Subcutaneous abdominal adipose tissue (tissue), 5 donors: ENCODE measurements around the gene THUMPD2.

Experiments
- H3K27ac ChIP-seq: one replicate; pipeline ENCODE4 v1.7.0; 2013; ENCODE audit warnings: low read depth, mild to moderate bottlenecking, inconsistent platforms, low read length, moderate library complexity
- H3K27me3 ChIP-seq, 5 donors: one replicate each; pipeline ENCODE4 v1.7.0; 2013; ENCODE audit warnings: low read length in 5 of 5, inconsistent platforms in 1 of 5; ENCODE audit not compliant: control insufficient read depth in 5 of 5, insufficient read depth in 4 of 5
- H3K36me3 ChIP-seq, 5 donors: one replicate each; pipeline ENCODE4 v1.7.0; 2013; ENCODE audit warnings: low read length in 5 of 5; ENCODE audit not compliant: control insufficient read depth in 5 of 5, insufficient read depth in 5 of 5
- H3K4me1 ChIP-seq, 5 donors: one replicate each; pipeline ENCODE4 v1.7.0; 2013; ENCODE audit warnings: low read length in 5 of 5, mild to moderate bottlenecking in 3 of 5, moderate library complexity in 1 of 5; ENCODE audit not compliant: control insufficient read depth in 5 of 5, insufficient read depth in 5 of 5
- H3K4me3 ChIP-seq, 5 donors: one replicate each; pipeline ENCODE4 v1.7.0; 2013; ENCODE audit warnings: low read length in 5 of 5, low read depth in 1 of 5
- H3K9ac ChIP-seq, 5 donors: one replicate each; pipeline ENCODE4 v1.7.0; 2013; ENCODE audit warnings: low read length in 5 of 5, mild to moderate bottlenecking in 4 of 5, moderate library complexity in 3 of 5
- H3K9me3 ChIP-seq, 5 donors: one replicate each; pipeline ENCODE4 v1.7.0; 2013; ENCODE audit warnings: low read length in 5 of 5; ENCODE audit not compliant: control insufficient read depth in 5 of 5
- donor health status: healthy.
- donor health status: healthy.
- donor health status: healthy.
- donor health status: healthy.
- donor health status: healthy.

The THUMPD2 gene

GRCh38 chr2:39723946-39724827 is 54.9 kb downstream of the THUMPD2 start:
- no peaks in the 10 kb centered on the region for H3K36me3 ChIP-seq
- no peak overlapping the region for H3K4me3 ChIP-seq
- no peak overlapping the region for H3K9ac ChIP-seq
- H3K9me3 ChIP-seq, result no peaks in the 10 kb centered on the region
- peaks cover 0 to 7% (median 0%) of the 10 kb centered on the region in 5 donors for H3K4me1 ChIP-seq
- no peak overlapping the region for H3K27ac ChIP-seq
- H3K27me3 ChIP-seq, result no peaks in the 10 kb centered on the region

DNA sequence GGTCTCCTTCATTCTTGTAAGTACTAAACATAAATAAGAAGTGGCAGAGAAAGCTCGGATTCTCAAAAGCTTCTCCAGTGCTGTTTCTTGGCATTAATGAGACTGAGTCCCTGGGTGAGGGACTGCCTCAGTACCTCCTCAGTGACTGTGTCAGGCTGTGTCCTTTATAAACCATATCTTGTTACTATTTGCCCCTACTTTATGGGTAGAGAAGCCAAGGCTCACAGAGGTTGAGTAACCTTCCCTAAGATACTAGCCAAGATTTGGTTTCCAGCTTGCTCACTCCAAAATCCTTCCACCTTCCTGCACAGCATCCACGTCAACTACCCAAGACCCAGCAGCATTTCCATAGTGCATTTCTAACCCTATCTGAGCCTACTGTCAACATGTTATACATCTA is 55.6 kb downstream of the THUMPD2 start:
- no peak overlapping the region for H3K9ac ChIP-seq
- no peaks in the 10 kb centered on the region for H3K36me3 ChIP-seq
- H3K4me3 ChIP-seq, result no peak overlapping the region
- no peaks in the 10 kb centered on the region for H3K9me3 ChIP-seq
- H3K27ac ChIP-seq, result no peak overlapping the region
- peaks cover 0 to 8% (median 0%) of the 10 kb centered on the region in 5 donors for H3K4me1 ChIP-seq
- H3K27me3 ChIP-seq, result no peaks in the 10 kb centered on the region

DNA sequence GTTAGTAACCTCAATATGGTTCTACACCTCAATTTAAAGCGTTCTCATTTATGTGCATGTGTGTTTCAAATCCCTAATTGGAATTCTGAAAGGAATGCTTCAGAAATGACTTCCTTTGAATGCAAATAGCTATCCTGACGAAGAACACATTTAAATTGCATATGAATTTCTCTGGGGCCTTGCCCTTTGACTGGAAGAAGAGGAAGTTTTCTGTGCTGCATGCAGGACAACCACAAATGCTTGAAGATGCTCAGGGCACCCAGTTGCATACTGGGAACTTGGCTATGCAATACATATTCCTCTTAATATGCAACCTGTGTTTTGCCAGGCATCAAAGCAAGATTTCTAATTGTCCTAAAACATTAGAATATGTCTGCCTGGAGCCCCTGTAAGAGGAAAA is 58.1 kb downstream of the THUMPD2 start:
- no peak overlapping the region for H3K27ac ChIP-seq
- peaks cover 0 to 8% (median 0%) of the 10 kb centered on the region in 5 donors for H3K4me1 ChIP-seq
- no peak overlapping the region for H3K9ac ChIP-seq
- H3K27me3 ChIP-seq, result no peaks in the 10 kb centered on the region
- H3K36me3 ChIP-seq, result peaks cover 0 to 2% (median 0%) of the 10 kb centered on the region in 5 donors
- no peaks in the 10 kb centered on the region for H3K9me3 ChIP-seq
- no peak overlapping the region for H3K4me3 ChIP-seq

- H3K36me3 ChIP-seq, result peaks cover 0 to 2% (median 0%) of the 10 kb centered on the region in 5 donors
- no peak overlapping the region for H3K4me3 ChIP-seq
- no peak overlapping the region for H3K27ac ChIP-seq
- H3K27me3 ChIP-seq, result no peaks in the 10 kb centered on the region
- no peaks in the 10 kb centered on the region for H3K9me3 ChIP-seq
- H3K9ac ChIP-seq, result no peak overlapping the region
- H3K4me1 ChIP-seq, result peaks cover 0 to 8% (median 0%) of the 10 kb centered on the region in 5 donors
Observed at GRCh38 chr2:39719317-39719716, 59.7 kb downstream of the THUMPD2 start.

GRCh38 chr2:39718483-39718882 is 60.6 kb downstream of the THUMPD2 start:
- H3K4me3 ChIP-seq, result no peak overlapping the region
- peaks cover 0 to 8% (median 0%) of the 10 kb centered on the region in 5 donors for H3K4me1 ChIP-seq
- H3K27me3 ChIP-seq, result no peaks in the 10 kb centered on the region
- H3K9me3 ChIP-seq, result no peaks in the 10 kb centered on the region
- peaks cover 0 to 2% (median 0%) of the 10 kb centered on the region in 5 donors for H3K36me3 ChIP-seq
- H3K27ac ChIP-seq, result no peak overlapping the region
- no peak overlapping the region for H3K9ac ChIP-seq

GRCh38 chr2:39717067-39717466 is 62.0 kb downstream of the THUMPD2 start:
- Histone ChIP-seq H3K9ac (no peak overlapping the region), H3K4me3 (no peak overlapping the region), H3K36me3 (peaks cover 0 to 9% (median 0%) of the 10 kb centered on the region in 5 donors), H3K27ac (no peak overlapping the region), H3K27me3 (no peaks in the 10 kb centered on the region), H3K4me1 (peaks cover 0 to 8% (median 0%) of the 10 kb centered on the region in 5 donors), H3K9me3 (no peaks in the 10 kb centered on the region)

DNA sequence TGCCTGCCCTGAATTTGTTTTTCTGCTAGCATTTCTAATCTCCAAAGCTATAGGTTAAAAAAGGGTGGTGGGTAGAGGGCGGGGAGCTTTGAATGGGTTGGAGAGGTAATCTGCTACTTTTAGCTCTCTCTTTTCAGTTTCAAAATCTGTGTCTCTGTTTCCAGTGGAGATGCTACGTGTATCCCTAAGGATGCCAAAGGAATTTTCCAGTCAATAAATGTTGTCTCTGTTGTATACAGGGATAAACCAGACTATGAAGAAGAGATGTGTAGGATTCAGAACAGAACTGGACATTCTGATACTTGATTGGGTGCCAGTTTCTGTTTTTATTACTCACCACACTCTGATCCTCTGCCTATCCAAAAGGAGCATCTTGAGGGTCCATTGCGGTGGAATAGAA is 63.2 kb downstream of the THUMPD2 start:
- Histone ChIP-seq H3K27ac (no peak overlapping the region), H3K27me3 (no peaks in the 10 kb centered on the region), H3K36me3 (peaks cover 0 to 9% (median 0%) of the 10 kb centered on the region in 5 donors), H3K4me1 (peaks cover 0 to 8% (median 0%) of the 10 kb centered on the region in 5 donors), H3K4me3 (no peak overlapping the region), H3K9me3 (no peaks in the 10 kb centered on the region), H3K9ac (no peak overlapping the region)

- Histone ChIP-seq H3K9ac (no peak overlapping the region), H3K36me3 (peaks cover 0 to 9% (median 0%) of the 10 kb centered on the region in 5 donors), H3K27ac (no peak overlapping the region), H3K4me3 (no peak overlapping the region), H3K4me1 (peaks cover 0 to 8% (median 0%) of the 10 kb centered on the region in 5 donors), H3K9me3 (no peaks in the 10 kb centered on the region), H3K27me3 (no peaks in the 10 kb centered on the region)
Observed at GRCh38 chr2:39715095-39715494, 64.0 kb downstream of the THUMPD2 start.

GRCh38 chr2:39712953-39713352 is 66.1 kb downstream of the THUMPD2 start:
- H3K27ac ChIP-seq, result no peak overlapping the region
- no peak overlapping the region for H3K9ac ChIP-seq
- H3K27me3 ChIP-seq, result no peaks in the 10 kb centered on the region
- H3K36me3 ChIP-seq, result peaks cover 0 to 9% (median 0%) of the 10 kb centered on the region in 5 donors
- no peak overlapping the region for H3K4me3 ChIP-seq
- H3K9me3 ChIP-seq, result no peaks in the 10 kb centered on the region
- no peaks in the 10 kb centered on the region for H3K4me1 ChIP-seq

GRCh38 chr2:39710807-39711206 is 68.3 kb downstream of the THUMPD2 start:
- Histone ChIP-seq H3K9me3 (no peaks in the 10 kb centered on the region), H3K4me3 (no peak overlapping the region), H3K36me3 (peaks cover 0 to 7% (median 0%) of the 10 kb centered on the region in 5 donors), H3K4me1 (no peaks in the 10 kb centered on the region), H3K9ac (no peak overlapping the region), H3K27me3 (no peaks in the 10 kb centered on the region), H3K27ac (no peak overlapping the region)
